Smooth muscle cell of the coronary artery (primary cell): ENCODE data around the gene TAF11L9. TPM values are rescaled to one million over a fixed set of nuclear protein-coding genes. Genes with fewer than 3 reads are reported as not detected.

Experiments used
- total RNA-seq: library from RNA; depleted of rRNA; stranded (reverse); fragments of >200 nt; gene quantifications from 2 replicates; pipeline ENCODE4 v1.2.3, GENCODE V29; 2014; ENCODE audit warnings: low replicate concordance

Gene TAF11L9
- not detected in 2 replicates for total RNA-seq

GRCh38 chr5:17594255-17594654, at the start of gene TAF11L9:
Gene TAF11L9, minus strand, starts transcription at chr5:17594394.

GRCh38 chr5:17634160-17634559, 40.0 kb upstream of the TAF11L9 start, which contains the start of gene TAF11L14:
Gene TAF11L14, plus strand, starts transcription at chr5:17634460.

GRCh38 chr5:17631788-17632187, 37.6 kb upstream of the TAF11L9 start, which contains the start of gene TAF11L13:
Gene TAF11L13, plus strand, starts transcription at chr5:17632088.

DNA sequence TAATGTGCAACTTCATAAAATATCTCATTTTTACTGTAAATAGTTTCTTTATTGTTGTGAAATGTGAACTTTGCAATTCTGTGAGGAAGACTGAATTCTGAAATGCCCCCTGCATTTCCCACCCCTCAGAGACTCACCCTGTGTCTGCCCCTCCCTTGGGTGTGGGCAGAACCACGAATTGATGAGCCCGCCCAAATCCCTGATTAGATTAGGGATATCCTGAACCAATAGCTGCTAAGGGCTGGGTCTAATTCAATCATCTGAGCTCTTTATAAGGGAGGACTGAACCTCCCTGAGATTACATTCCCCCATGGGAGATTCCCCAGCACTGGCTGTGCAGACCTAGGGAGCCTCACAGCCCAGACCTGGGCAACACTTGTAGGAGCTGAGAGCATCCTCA, 15.9 kb upstream of the TAF11L9 start, which contains the start of gene TAF11L12:
Gene TAF11L12 (plus strand): TSS at position 301 of the 400 bp plus-strand sequence.

DNA sequence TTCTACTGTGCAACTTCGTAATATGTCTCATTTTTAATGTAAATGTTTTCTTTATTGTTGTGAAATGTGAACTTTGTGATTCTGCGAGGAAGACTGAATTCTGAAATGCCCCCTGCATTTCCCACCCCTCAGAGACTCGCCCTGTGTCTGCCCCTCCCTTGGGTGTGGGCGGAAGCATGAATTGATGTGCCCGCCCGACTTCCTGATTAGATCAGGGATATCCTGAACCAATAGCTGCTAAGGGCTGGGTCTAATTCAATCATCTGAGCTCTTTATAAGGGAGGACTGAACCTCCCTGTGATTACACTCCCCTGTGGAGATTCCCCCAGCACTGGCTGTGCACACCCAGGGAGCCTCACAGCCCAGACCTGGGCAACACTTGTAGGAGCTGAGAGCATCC, 9.7 kb upstream of the TAF11L9 start, which contains the start of gene TAF11L11:
Gene TAF11L11 (plus strand): TSS at position 304 of the 400 bp plus-strand sequence.

DNA sequence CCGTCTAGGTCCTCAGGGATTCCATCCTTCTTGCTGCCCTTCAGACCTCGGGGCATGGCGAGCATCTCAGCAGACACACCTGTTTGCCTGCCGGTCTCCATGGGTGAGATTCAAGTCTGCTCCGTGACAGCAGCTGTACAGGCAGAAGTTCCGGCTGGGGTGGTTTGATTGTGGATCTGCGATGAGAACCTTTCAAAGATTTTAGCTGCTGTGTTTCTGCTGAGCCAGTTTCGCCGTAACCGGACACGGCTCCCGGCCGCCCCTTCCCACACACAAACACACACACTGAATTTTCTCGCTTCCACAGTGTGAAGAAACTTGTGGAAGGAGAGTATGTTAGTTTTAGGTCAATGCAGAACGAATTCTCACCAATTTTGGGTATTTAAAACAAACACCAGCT, 3.5 kb upstream of the TAF11L9 start, which contains the start of gene TAF11L10:
Gene TAF11L10 (minus strand): TSS at position 101 of the 400 bp plus-strand sequence.

DNA sequence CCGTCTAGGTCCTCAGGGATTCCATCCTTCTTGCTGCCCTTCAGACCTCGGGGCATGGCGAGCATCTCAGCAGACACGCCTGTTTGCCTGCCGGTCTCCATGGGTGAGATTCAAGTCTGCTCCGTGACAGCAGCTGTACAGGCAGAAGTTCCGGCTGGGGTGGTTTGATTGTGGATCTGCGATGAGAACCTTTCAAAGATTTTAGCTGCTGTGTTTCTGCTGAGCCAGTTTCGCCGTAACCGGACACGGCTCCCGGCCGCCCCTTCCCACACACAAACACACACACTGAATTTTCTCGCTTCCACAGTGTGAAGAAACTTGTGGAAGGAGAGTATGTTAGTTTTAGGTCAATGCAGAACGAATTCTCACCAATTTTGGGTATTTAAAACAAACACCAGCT, 3.3 kb downstream of the TAF11L9 start, which contains the start of gene TAF11L8:
Gene TAF11L8 (minus strand): TSS at position 101 of the 400 bp plus-strand sequence.

GRCh38 chr5:17585658-17586057, 8.5 kb downstream of the TAF11L9 start, which contains the start of gene TAF11L7:
Gene TAF11L7, minus strand, starts transcription at chr5:17585758.

Other genes starting within 250 kb of the TAF11L9 start
- gene TAF11L2, start 96.2 kb downstream of the TAF11L9 start, total RNA-seq, result not detected in 2 replicates
- gene TAF11L3, start 76.0 kb downstream of the TAF11L9 start, total RNA-seq, result not detected in 2 replicates
- gene TAF11L4, start 72.6 kb downstream of the TAF11L9 start, total RNA-seq, result not detected in 2 replicates
- gene TAF11L5, start 69.2 kb downstream of the TAF11L9 start, total RNA-seq, result not detected in 2 replicates
- not detected in 2 replicates for gene TAF11L6, start 65.7 kb downstream of the TAF11L9 start, total RNA-seq
- gene TAF11L7, start 8.6 kb downstream of the TAF11L9 start, total RNA-seq, result not detected in 2 replicates
- gene TAF11L8, start 3.4 kb downstream of the TAF11L9 start, total RNA-seq, result not detected in 2 replicates
- not detected in 2 replicates for gene TAF11L10, start 3.4 kb upstream of the TAF11L9 start, total RNA-seq
- not detected in 2 replicates for gene TAF11L11, start 9.8 kb upstream of the TAF11L9 start, total RNA-seq
- not detected in 2 replicates for gene TAF11L12, start 16.0 kb upstream of the TAF11L9 start, total RNA-seq
- gene TAF11L13, start 37.7 kb upstream of the TAF11L9 start, total RNA-seq, result not detected in 2 replicates
- gene TAF11L14, start 40.1 kb upstream of the TAF11L9 start, total RNA-seq, result not detected in 2 replicates